GM06990 (cell line): ENCODE measurements around the gene CRADD.

Experiments
- DNase-seq: peaks from one replicate; pipeline ENCODE4 v3.0.0-alpha.2; 2011; ENCODE audit not compliant: insufficient read length; ENCODE audit errors: extremely low read depth
- H3K27me3 ChIP-seq: replicated peaks from 2 replicates; pipeline ENCODE4 v1.6.0; 2011; ENCODE audit warnings: low read length; ENCODE audit not compliant: control insufficient read depth, insufficient read depth
- H3K36me3 ChIP-seq: 2 replicates; pipeline ENCODE4 v1.5.1; 2011; ENCODE audit warnings: low read length; ENCODE audit not compliant: control insufficient read depth, insufficient read depth
- H3K4me3 ChIP-seq: replicated peaks from 2 replicates; pipeline ENCODE4 v1.5.1; 2011; ENCODE audit warnings: low read depth, mild to moderate bottlenecking, control low read depth, low read length
- CTCF ChIP-seq: IDR thresholded peaks from 2 replicates; pipeline ENCODE4 v1.5.1; 2011; ENCODE audit warnings: low read length, control low read depth, mild to moderate bottlenecking, inconsistent platforms; ENCODE audit not compliant: insufficient read depth, poor library complexity, severe bottlenecking

Gene CRADD

GRCh38 chr12:93812626-93813025, 135.5 kb downstream of the CRADD start:
- H3K27me3 ChIP-seq, result no peaks in the 10 kb centered on the region
- no peak overlapping the region for H3K4me3 ChIP-seq
- no peak for TF ChIP-seq CTCF
- H3K36me3 ChIP-seq, result no peaks in the 10 kb centered on the region
- no peak for DNase-seq

GRCh38 chr12:93813186-93813585, 136.0 kb downstream of the CRADD start:
- TF ChIP-seq CTCF, result no peak
- Histone ChIP-seq H3K27me3 (no peaks in the 10 kb centered on the region; the same call in 1 of the 2 replicates), H3K36me3 (no peaks in the 10 kb centered on the region), H3K4me3 (no peak overlapping the region)
- no peak for DNase-seq

- H3K27me3 ChIP-seq, result no peaks in the 10 kb centered on the region; the same call in 1 of the 2 replicates
- H3K36me3 ChIP-seq, result no peaks in the 10 kb centered on the region
- DNase-seq, result no peak
- no peak overlapping the region for H3K4me3 ChIP-seq
- no peak for TF ChIP-seq CTCF
These were observed 137.0 kb downstream of the CRADD start for GRCh38 chr12:93813972-93814821.

- no peak overlapping the region for H3K4me3 ChIP-seq
These were observed 141.4 kb downstream of the CRADD start for GRCh38 chr12:93818488-93819049.

GRCh38 chr12:93819050-93819491, 141.9 kb downstream of the CRADD start:
- H3K27me3 ChIP-seq, result no peaks in the 10 kb centered on the region; the same call in none of the 2 replicates
- no peak for TF ChIP-seq CTCF
- H3K4me3 ChIP-seq, result no peak overlapping the region
- no peak for DNase-seq
- no peaks in the 10 kb centered on the region for H3K36me3 ChIP-seq

More at GRCh38 chr12:93818488-93819049, 141.4 kb downstream of the CRADD start:
- TF ChIP-seq CTCF, result no peak
- H3K36me3 ChIP-seq, result no peaks in the 10 kb centered on the region
- H3K27me3 ChIP-seq, result no peaks in the 10 kb centered on the region; the same call in none of the 2 replicates
- no peak for DNase-seq
